Stromal cell of bone marrow (primary cell): ENCODE measurements around the gene CRYZL1.
A peak's percentile ranks its signal among the peaks of the same experiment; 100 is the strongest.
"Not testable (repeated sequence)": the region's sequence is repeated elsewhere in the genome, so short reads cannot be mapped to it uniquely, and the experiment has no call there.

Experiments
- DNase-seq: peaks from one replicate; pipeline ENCODE4 v3.0.0-alpha.2; 2012; ENCODE audit warnings: low read depth

The CRYZL1 gene

DNA sequence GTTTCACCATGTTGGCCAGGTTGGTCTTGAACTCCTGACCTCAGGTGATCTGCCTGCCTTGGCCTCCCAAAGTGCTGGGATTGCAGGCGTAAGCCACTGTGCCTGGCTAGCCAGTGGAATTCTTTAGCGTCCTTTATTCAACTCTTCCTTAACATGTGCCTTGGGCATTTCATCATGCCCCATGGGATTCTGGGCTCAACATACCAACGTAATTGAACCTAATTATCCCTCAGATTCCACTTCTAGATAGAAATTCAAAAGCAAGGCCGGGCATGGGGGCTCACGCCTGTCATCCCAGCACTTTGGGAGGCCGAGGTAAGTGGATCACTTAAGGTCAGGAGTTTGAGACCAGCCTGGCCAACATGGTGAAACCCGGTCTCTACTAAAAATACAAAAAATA, 15.4 kb downstream of the CRYZL1 start:
- not testable (repeated sequence) for DNase-seq

GRCh38 chr21:33622253-33622652, 19.3 kb downstream of the CRYZL1 start:
- no peak for DNase-seq

DNA sequence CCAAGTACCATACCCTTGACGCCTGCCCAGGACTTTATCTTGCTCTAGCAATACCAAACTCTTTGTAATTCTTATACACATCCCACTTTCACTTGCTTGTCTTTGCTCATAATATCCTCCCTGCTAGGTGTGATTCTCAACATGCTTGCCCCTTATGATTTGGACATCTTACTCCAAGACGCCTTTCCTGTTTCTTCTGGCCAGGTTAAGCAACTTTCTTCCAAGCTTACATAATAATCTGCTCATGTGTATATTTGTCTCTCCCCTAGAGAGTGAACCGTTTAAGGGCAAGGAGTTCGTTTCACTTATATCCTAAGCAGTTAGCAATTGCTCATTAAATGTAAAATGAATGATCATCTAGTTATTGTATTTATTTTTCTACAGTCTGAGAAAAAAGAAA, 21.8 kb downstream of the CRYZL1 start:
- no peak for DNase-seq

GRCh38 chr21:33618407-33618806, 23.1 kb downstream of the CRYZL1 start:
- no peak for DNase-seq

GRCh38 chr21:33617565-33617964, 24.0 kb downstream of the CRYZL1 start:
- not testable (repeated sequence) for DNase-seq

GRCh38 chr21:33611006-33611744, 30.4 kb downstream of the CRYZL1 start:
- no peak for DNase-seq

DNA sequence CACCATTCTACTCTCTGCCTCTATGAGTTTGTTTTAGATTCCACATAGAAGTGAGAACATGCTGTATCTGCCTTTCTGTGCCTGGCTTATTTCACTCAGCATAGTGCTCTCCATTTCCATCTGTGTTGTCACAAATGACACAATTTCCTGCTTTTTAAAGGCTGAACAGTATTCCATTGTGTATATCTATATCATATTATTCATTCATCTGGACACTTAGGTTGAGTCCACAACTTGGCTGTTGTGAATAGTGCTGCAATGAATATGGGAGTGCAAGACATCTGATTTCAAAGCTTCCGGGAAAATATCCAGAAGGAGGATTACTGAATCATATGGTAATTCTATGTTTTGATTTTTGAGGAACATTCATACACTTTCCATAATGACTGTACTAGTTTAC, 33.0 kb downstream of the CRYZL1 start:
- DNase-seq, result peak; percentile 36

- DNase-seq, result no peak
These were observed 43.5 kb downstream of the CRYZL1 start for GRCh38 chr21:33598051-33598450.

DNA sequence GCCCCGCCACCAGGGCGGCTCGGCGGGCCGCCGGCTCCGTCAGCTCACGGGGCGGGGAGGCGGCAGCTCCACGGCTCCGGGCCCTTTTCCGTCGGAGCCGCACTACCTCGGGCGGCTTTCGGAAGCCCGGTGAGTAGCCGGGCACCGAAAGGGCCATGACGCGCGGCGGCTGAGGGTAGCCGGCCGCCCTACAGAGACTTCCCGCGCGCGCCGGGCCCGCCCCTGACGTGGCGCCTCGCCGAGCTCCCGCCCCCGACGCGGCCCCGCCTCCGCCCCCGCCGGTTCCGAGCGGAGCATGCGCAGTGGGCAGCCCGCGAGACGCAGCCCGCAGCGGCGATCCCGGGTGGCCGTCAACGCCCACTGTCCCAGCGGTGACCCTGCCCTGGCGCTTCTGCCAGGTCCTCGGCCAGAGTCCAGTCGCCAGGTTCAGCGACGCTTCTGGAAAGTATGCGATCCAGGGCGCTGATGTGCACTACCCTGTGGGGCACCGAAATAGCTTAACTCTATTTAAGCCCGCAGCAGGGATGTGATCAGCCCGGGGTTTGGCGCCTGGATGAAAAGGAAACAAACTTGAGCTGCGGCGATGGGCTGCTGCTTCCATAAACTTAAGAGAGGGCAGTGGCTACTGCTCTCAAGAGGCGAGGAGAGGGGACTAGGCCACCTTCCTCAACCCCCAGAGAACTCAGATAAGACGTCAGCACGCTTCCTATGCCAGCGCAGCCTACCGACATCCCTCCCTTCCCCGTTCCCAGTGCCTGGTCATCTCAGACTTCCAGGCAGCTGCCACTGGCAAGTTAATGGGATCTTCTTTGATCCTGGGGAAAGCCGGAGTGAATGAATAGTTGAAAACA, 52.8 kb downstream of the CRYZL1 start, which contains the start of gene DONSON:
Gene DONSON, minus strand, starts transcription at position 200 of the 851 bp plus-strand sequence. Its CDS starts 43 bp downstream, at position 157.
- peak; percentile 66 for DNase-seq

GRCh38 chr21:33587792-33588484, 53.6 kb downstream of the CRYZL1 start:
- DNase-seq, result peak; percentile 18

- no peak for DNase-seq
These were observed 54.6 kb downstream of the CRYZL1 start for GRCh38 chr21:33586927-33587326.

GRCh38 chr21:33584455-33584854, 57.1 kb downstream of the CRYZL1 start:
- DNase-seq, result no peak

GRCh38 chr21:33578959-33579542, 62.5 kb downstream of the CRYZL1 start:
- no peak for DNase-seq

- peak; percentile 13 for DNase-seq
These were observed 63.3 kb downstream of the CRYZL1 start for GRCh38 chr21:33578214-33578613.

DNA sequence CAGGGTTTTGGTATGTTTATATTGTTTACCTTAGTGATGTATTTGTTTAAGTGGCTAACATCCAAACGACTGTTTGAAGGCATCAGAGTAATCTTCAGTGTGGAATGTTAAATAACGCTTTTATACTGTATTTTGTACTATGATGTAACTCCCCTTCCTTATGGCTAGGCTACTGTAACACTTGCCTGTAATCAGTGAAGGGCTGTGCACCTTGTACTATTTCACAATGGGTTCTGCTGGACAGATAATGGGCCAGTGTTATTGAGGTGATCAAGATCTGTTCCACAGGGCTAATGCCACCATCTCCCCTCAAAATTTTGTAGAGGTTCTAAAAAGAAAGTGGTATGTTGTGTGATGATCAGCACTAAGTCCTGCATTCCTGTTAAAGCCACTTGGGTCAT, 64.8 kb downstream of the CRYZL1 start:
- not testable (repeated sequence) for DNase-seq

DNA sequence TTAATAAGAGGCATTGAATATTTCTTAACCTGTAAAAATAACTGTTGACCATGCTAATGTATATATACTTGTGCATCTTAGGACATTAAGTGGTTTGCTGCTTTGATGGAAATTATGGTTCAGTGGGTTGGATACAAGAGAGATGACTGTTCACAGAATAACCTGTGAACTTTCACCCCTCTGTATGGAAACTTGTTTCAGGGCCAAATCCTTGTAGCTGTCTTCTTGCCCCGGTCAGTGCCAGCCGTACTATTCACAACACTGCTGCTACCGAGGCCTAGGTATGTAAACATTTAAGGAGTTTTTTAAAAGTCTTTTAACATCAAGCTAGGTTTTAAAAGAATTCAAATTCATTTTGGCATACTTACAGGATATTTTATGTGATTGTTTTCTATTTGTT, 69.2 kb downstream of the CRYZL1 start:
- DNase-seq, result no peak

GRCh38 chr21:33569991-33570390, 71.5 kb downstream of the CRYZL1 start:
- DNase-seq, result no peak

GRCh38 chr21:33568448-33568847, 73.1 kb downstream of the CRYZL1 start:
- DNase-seq, result no peak

GRCh38 chr21:33567914-33568313, 73.6 kb downstream of the CRYZL1 start:
- no peak for DNase-seq

DNA sequence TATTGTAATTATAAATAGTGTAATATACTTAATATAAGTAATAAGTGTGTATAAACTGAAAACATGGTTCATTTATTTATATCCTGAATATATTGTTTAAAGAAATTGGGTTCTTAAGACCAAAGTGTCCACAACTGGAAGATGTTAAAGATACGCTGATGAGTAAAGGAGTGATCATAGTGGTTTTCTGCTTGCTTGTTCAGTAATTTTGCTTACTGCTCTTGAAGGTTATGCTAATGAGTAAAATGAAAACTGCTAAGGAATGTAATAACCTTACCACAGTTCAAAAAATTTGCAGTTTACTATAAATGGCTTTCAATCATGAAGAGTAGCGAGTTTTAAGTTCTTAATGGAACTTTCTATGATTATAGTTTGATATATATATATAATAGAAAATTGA, 75.0 kb downstream of the CRYZL1 start:
- DNase-seq, result no peak

GRCh38 chr21:33562389-33562788, 79.2 kb downstream of the CRYZL1 start:
- no peak for DNase-seq

DNA sequence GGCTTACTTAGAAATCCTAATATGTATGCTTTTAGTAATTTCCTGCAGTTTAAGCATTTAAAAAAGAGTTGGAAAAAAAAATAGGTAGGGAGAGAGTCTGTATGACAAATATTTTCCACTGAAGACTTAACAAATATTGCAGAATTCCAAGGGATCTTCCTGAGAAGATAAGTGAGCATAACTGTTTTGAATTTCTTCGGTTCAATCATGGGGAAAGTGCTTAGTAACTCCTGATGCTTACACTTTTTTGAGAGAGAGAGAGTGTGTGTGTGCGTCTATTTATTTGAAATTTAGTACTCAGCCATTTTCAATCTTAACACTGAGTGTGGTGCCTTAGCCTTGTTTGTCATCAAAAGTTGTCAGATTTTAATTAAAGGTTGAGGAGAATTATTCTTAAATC, 80.2 kb downstream of the CRYZL1 start:
- DNase-seq, result no peak
